Middle frontal gyrus (tissue), 1 donor: ENCODE measurements around the gene CRISPLD2.

Experiments
- DNase-seq: peaks from one replicate; pipeline ENCODE4 v3.0.0-alpha.2; 2015; ENCODE audit warnings: low spot score; ENCODE audit errors: extremely low spot score

Gene CRISPLD2

DNA sequence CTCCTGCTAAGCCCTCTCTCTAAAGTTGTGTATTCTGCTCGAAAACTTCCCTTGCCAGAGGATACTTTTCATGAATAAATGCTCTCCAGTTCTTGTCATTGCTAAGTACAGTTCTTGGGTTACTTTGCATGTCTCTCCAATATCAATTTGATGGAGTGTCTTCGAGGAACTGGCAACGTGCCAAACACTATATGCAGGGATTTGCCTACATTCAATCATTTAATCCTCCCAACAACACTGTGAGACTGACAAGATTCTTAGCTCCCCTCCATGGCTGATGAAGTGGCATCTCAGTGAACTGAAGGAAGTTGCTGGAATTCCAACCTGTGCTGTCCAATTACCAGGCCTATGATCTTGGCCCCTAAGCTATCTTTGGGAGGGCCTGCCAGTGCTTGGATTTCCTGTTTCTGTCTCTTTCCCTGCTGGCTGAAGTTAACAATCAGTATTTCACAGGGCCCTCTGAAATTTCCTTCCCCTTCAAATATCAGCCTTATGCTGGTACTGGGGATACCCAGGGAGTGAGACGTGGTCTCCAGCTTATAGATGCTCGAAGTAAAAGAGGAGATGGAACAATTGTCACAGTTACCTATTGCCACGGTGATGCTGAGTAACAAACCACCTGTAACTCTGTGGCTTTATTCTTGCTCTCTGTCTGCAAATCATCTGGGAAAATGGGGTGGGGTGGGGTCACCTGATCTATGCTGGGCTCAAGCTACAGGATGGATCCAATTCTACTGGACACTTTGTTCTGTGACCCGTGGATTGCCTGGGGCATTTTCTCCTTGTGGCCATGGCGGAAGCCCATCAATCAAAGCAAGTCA, 19.4 kb upstream of the CRISPLD2 start:
- no peak for DNase-seq

DNA sequence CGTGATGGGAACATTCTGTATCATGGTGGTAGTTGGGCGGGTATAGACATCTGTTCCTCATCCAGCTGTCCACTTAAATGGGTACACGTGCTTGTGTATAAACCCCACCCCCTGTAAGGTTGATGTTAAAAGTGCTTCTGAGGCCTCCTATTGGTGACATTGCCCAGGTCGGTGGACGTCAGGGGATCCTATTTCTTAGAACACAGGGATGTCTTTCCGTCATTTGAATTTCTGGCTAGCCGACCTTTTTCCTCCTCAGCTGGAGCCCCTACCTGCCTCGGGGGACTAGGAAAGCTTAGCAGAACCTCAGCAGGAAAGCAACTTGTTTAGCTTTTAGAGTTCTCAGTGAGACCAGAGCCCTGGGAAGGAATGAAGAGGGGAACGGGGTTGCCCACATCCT, 16.6 kb upstream of the CRISPLD2 start:
- DNase-seq, result no peak

DNA sequence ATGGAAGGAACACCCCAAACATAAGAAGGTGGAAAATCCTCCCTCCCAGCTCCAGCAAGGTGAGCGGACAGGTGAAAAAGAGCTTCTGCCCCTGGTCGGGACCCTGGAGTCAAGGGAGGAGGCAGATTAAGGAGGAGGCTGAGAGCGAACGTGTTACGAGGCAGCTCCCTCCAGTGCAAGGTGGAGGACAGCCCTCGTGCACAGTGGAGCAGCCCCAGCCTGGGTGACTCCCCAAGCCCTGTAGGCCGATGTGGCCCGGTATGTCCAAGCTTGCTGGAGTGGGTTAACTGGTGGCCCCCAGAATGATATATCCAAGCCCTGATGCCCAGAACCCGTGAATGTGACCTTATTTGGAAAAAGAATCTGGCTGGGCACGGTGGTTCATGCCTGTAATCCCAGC, 15.5 kb upstream of the CRISPLD2 start:
- DNase-seq, result no peak

DNA sequence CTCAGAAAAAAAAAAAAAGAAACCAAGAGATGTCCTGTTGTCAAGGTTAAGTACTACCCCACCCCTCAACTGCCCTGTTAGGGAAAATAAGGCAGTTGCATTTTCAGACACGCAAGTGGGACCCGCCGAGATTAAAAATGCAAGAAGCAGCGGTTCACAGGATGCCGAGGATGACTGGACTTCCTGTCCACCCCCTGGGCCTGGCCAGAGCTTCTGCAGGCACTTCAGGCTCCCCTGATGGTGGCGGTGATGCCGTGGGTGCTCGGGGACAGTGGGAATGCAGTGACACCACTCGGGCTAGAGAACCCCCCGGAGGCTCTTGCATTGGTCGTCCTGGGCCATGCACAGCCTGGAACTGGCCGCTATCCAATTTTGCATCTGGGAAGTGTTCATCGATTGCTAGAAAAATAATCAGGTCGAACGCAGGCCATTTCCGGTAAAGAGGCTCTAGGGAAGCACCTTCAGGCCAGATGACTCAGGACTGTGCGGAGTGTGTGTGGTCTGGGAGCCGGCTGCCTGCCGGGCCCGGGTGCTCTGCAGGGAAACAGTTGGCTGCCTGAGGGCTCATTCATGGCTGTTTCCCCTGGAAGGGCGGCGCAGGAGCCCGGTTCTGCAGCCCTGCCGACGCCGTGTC, 13.4 kb upstream of the CRISPLD2 start:
- DNase-seq, result no peak

DNA sequence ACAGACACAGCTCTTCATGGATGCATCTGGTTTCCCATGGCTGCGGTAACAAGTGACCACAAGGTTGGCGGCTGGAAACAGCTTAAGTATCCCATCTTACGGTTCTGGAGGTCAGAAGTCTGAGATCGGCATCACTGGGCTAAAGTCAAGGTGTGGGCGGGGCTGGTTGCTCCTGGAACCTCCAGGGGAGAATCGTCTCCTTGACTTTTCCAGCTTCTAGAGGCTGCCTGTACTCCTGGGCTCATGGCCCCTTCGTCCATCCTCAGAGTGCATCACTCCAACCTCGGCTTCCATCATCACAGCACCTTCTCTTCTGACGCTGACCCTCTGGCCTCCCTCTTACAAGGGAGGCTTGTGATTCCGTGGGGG, 12.9 kb upstream of the CRISPLD2 start:
- no peak for DNase-seq

DNA sequence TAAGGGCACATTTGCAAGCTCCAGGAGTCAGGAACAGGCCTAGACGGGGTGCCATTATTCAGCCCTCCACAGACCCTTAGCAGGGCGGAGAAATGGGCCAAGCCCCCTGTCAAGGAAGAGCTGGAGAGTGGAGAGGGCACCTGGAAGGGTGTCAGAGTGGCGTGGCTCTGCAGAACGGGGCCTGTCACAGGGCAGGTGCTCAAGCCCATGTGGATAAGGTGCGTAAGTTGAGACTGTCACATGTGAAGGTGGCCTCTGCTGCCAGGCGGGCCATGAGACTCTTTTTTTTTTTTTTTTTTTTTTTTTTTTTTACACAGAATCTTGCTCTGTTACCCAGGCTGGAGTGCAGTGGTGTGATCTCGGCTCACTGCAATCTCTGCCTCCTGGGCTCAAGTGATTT, 12.0 kb upstream of the CRISPLD2 start:
- no peak for DNase-seq

DNA sequence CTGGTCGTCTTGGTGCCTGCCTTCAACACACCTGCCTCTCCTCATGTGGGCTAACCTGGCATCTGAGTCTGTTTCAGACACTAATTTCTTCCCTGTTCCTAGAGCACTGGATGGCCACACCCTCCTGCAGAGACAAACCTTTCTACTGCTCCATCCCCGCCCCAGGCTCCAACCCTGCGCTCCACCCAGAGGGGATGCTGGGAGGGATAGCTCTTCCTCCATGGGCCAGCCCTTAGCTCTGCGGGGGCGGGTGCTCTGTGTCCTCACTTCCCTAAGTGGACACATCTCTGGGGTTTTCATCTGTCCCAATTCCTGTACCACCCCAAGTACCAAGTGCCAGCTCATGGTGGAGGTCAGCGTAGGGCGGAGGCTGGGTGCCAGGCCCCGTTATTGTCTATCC, 11.0 kb upstream of the CRISPLD2 start:
- DNase-seq, result no peak

DNA sequence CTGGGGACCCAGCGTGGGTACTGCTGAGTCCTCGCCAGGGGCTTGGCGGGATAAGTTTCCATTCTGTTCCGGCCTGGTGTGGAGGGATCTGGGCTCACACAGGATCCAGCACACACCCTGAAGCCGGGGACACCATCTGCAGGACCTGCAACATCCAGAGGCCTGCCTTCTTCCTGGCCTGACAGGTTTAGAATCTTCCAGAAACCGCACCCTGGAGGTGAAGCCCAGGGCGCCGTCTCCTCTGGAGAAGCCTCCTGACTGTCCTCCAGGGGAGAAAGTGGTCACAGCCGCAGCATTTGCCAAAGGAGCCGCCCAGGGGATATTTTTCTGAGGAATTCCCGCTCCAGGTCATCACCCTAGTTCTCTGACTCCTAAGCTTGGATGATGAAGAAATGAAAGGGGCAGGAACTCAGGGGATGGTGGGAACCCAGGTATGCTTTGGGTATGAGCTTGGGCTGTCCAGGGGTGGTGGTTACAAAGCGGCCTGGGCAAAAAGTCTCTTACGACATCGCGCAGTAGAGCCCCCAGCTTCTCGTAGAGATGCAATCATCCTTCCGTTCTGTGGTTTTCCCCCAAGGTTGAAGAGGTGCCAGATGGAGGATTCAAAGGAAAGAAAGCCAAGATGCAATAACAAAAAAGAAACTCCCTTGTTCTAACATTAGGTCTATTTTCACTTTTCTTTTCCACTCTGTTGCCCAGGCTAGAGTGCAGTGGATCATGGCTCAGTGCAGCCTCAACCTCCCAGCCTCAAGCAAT, 9.1 kb upstream of the CRISPLD2 start:
- no peak for DNase-seq

DNA sequence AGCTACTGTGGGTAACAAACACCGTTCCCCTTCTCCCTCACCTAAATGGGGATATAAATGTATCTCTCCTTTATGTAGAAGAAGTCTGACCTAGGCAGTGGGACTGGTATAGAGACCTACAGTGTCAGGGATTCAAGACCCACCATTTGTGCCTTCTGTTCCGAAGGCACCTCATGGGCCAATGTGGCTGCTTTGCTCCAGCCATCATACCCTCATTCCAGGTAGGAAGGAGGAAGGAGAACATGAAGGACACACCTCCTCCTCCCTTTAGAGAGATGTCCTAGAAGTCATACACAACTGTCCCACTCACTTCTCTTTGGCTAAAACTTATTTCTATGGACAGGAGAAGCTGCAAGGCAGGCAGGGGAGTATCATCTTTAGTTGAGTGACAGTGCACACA, 8.3 kb upstream of the CRISPLD2 start:
- DNase-seq, result no peak

DNA sequence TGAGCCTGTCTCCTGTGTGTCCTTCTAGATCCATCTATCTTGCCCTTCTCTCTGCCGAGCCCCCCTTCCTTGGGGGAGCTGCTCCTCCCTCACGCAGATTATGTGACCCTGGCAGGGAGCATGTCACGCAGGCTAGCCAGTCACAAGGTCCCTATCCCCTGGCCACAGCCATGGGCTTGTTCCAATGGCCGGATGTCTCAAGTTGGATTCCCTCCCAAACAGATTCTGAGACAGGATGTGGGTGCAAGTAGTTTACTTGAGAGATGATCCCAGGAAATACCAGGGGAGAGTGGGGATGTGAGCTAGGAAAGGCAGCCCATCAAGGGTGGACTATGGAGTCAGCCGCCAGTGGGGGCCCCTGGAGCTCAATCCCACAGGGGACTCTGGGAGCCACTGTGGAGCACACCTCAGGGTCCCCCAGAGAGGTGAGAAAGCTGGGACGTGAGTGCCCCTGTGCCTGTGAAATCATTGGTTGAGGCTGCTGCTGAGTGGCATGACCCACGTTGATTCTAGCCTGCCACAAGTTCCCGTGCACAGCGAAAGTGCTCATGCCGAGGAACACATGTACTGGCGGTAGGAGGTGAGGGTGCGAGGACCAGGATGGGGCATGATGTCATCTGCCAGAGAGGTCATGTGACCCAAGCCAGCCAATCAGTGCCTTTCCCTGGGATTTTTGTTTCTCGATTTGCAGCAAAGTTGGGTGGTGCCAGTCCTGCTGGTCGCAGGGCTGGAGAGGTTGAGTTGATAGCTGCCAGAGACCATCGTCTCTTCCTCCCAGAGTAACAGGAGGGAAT, 6.4 kb upstream of the CRISPLD2 start:
- no peak for DNase-seq

DNA sequence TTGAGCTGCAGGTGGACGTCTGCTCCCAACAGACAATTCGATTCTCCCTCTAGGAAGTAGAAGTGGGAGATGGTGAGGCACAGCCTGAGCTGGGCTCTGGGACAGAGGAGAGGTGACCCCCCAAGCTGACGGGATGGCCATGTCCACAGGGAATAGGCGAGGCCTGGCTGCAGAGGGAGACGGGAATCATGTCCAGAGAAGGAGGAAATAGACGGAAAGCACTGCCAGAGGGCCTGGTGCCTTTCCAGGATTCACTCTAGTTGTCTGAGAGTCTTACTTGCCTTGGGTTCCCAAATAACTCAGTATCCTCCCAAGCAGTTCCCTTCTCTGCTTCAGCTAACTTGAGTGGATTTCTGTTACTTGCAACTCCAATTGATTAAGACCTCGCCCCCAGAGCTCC, 4.3 kb upstream of the CRISPLD2 start:
- DNase-seq, result no peak

DNA sequence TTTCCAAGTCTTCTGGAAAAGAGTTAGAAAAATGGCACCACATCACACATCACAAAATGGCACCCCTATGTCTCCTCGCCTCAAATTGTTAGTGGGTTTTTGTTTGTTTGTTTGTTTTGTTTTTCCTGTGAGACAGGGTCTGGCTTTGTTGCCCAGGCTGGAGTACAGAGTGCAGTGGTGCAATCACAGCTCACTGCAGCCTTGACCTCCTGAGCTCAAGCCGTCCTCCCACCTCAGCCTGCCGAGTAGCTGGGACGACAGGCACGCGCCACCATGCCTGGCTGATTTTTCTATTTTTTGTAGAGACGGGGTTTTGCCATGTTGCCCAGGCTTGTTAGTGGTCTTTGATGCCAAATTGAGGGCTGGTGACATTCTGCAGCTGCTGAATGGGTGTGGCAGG, 3.8 kb upstream of the CRISPLD2 start:
- DNase-seq, result no peak

DNA sequence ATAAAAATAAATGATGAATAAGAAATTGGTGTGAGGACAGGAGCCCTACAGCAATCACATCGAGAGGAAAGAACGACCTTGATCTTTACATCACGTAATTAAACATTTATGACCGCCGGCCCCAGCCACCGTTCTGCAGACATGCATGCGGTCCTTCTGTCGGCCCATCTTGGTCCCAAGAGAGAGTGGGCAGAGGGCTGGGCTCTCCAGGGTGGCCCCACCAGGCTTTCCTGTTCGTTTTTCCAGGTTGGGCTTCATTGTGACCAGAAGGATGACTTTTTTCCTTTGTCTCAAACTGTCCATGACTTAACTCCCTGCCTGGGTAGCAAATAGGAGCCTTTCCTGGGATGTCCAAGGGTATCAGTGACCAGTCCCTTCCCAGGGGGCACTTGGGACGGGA, 3.3 kb upstream of the CRISPLD2 start:
- no peak for DNase-seq

DNA sequence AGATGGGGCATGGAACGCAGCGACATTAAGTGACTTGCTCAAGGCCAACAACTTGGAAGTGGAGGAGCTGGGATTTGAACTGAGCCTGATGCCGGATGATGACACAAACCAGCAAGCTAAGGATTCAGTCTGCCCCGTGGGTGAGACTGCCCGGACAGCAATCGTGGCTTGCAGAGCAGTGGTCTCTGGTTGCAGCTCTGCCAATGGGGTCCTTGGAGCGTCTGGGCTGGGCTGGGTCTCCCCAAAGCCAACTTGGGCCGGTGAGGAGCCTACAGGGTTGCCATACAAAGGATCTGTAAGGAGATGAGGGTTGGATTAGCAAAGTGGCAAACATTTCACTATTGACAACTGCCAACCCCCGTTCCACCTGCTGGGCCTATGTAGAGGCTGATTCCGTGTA, 2.6 kb upstream of the CRISPLD2 start:
- DNase-seq, result no peak

DNA sequence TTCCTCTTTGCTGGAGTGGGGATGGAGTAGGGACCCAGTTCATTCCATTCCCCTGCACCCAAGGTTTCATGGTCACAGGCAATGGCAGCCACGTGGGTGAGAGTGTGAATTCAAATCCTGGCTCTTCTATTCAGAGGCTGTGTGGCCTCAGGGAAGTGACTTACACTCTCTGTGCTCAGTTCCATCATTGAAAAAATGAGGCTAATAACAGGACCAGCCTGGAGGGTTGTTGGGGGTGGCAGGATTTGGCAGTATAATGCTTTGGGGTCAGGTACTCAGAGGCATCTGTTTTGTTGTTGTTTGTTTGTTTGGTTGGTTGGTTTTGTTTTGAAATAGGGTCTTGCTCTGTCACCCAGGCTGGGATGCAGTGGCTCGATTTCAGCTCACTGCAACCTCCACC, 2.2 kb upstream of the CRISPLD2 start:
- DNase-seq, result no peak

DNA sequence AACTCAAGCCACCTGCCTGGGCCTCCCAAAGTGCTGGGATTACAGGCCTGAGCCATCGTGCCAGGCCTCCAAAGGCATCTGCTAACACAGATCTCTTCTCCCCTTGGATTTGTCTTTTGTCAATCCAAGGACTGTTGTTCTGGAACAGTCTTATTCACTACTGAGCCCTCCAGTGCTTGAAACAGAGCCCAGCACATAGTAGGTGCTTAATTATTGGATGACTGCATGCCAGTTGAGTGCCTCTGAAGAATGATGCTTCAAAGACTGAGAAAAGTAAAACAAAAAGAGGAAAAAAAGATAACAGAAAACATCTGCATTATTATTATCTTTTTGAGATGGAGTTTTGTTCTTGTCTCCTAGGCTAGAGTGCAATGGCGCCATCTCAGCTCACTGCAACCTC, 1.7 kb upstream of the CRISPLD2 start:
- no peak for DNase-seq

DNA sequence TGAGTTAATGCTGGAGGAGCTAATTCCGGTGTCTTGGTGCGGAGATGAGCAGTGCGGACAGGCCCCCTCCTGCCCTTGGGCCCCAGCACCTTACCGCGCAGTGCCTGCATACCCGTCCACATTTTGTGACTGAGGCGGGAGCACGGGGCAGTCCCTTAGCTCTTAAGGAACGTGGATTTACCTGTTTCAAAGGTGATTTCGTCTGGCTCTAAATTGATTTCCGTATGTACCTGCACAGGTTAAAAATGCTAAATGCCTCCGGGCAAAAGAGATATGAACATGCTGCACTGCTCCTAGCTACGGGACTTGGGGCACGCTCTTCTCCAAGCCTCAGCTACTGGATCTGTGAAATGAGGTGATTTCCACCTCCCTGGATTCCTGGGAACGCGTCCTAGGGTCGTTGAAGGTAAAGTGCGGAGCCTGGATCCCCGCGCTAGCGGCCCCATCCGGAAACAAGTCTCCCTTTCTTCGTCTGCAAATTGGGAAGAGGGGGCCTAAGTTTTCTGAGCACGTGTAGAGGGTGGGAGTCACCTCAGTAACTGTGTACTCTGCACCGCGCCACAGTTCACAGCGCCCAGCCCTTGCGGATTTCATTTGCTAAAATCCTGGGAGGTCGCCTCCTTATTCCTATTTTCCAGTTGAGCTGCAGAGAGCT, 669 bp upstream of the CRISPLD2 start:
- no peak for DNase-seq

DNA sequence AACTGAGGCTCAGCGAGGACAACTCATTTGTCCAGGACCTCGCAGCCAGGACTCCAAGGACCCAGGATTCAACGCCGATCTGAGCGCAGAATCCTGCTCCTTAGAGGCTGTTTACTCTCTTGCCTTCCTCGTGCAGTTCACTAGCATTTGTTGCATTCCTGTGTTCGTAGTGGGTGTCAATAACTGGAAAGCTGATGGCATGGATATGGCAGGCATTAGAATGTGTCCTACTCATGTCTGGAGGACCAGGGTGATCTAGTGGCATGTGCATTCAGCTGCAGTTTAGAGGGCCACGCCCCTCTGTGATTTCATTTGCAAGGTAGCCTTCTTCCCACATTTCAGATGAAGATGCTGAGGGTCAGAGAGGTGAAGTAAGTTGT, 510 bp downstream of the CRISPLD2 start:
- DNase-seq, result no peak

DNA sequence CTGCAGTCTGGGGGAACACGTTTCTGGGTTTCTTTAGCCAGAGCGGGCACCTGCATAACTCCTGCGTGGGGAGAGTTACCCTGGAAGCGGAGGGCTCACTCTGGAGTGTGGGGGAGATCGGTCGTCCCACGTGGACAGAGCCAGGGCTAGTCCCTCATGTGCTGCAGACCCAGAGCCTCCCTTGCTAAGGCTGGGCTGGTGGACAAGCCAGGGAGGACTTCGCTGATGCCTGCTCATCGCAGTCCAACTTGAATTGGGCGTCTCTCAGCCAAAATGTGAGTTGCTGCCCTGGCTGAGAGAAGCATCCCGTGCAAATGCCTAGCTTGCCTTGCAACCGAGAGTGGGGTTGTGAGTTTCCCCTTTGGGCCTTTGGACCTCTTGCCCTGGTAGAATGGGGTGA, 986 bp downstream of the CRISPLD2 start:
- no peak for DNase-seq

DNA sequence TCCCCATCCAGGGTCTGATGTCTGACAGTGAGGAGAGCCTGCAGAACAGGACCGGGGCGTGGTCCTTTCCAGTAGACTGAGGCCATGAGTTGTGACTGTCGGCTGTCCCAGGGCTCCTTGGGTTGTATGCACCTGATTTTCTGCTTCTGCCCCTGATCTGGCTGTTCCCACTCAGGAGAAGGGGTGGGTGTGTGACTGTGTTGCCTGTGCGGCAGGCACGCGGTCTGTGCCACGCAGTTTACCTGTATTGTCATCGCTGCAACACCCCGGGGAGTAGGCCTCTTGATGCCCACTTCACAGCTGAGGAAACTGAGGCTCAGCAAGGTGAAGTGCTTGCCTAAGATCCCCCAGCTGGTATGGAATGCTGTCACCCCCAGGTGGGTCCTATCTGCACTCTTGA, 1.4 kb downstream of the CRISPLD2 start:
- no peak for DNase-seq
